Anterior cingulate cortex (tissue), 58 donors: Measurements from ENCODE around the gene LMX1B.
A peak's percentile ranks its signal among the peaks of the same experiment; 100 is the strongest.

Experiments used
- DNase-seq, 58 donors: peaks; one replicate each; lab custom pipeline; 2025; lab: John Stamatoyannopoulos, UW

LMX1B gene

GRCh38 chr9:126630458-126631237 is 16.9 kb downstream of the LMX1B start:
- no peak for DNase-seq

- no peak for DNase-seq
Measured at GRCh38 chr9:126631254-126631653, 17.5 kb downstream of the LMX1B start.

GRCh38 chr9:126633881-126634558 is 20.3 kb downstream of the LMX1B start:
- DNase-seq: no peak

- no peak for DNase-seq
Measured at GRCh38 chr9:126635061-126635460, 21.3 kb downstream of the LMX1B start.

- DNase-seq: no peak
Measured at GRCh38 chr9:126635661-126636439, 22.1 kb downstream of the LMX1B start.

- DNase-seq: peak in 2 of 58 donors; percentile 4 to 57
Measured at GRCh38 chr9:126636983-126637798, 23.5 kb downstream of the LMX1B start.

- DNase-seq: no peak
Measured at GRCh38 chr9:126638571-126639132, 24.9 kb downstream of the LMX1B start.

GRCh38 chr9:126639318-126640000 is 25.7 kb downstream of the LMX1B start:
- DNase-seq: no peak

- no peak for DNase-seq
Measured at GRCh38 chr9:126641118-126641851, 27.6 kb downstream of the LMX1B start.

- no peak for DNase-seq
Measured at GRCh38 chr9:126642010-126642744, 28.4 kb downstream of the LMX1B start.

- no peak for DNase-seq
Measured at GRCh38 chr9:126642839-126643238, 29.1 kb downstream of the LMX1B start.

GRCh38 chr9:126643945-126644527 is 30.3 kb downstream of the LMX1B start:
- DNase-seq: no peak

- no peak for DNase-seq
Measured at GRCh38 chr9:126646162-126646561, 32.4 kb downstream of the LMX1B start.

GRCh38 chr9:126647585-126648411 is 34.1 kb downstream of the LMX1B start:
- DNase-seq: no peak

GRCh38 chr9:126649477-126649876 is 35.7 kb downstream of the LMX1B start:
- no peak for DNase-seq

- no peak for DNase-seq
Measured at GRCh38 chr9:126650404-126651341, 36.9 kb downstream of the LMX1B start.
